Measurements from ENCODE around the gene MSRB3. TPM values are rescaled to one million over a fixed set of nuclear protein-coding genes. Genes with fewer than 3 reads are reported as not detected.

The MSRB3 gene
- total and polyA plus RNA-seq, 2 of the 4 experiments (the other 2 are of a cell fraction) = 31.7 to 35.7 TPM

DNA sequence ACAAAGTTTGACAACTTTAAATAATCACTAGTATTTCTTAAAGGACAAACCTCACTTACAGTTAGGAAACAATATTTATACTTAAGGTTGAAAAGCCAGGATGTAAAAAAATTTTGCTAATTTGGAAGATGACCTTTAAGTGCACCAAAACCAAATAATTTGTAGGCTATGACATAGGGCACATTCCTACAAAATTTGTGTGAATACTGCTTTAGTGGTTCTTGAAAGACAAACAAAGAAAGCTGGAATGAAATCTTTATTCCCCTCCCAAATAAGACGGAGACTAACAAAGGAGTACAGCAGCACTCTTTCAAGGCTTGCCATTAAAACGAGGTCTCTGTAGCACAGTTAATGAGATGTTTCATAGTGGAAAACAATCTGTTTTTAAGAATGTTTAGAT lies 45.6 kb downstream of the MSRB3 start:
- no CpG with 5 or more reads among the region's 2 CpGs for WGBS, 2 experiments (ENCODE audit: extremely low coverage in 2 of 2, insufficient read length in 1 of 2)
- dilution Hi-C loops (cut with HindIII; ENCODE audit: low sequenced_read_pairs, unreplicated experiment) (no loop called here), intact Hi-C loops (cut with micrococcal nuclease) (loop anchor here (10.0 kb wide), 1 partner anchor 141 kb away; no protein-coding TSS in a partner anchor), in situ Hi-C loops (cut with MboI; ENCODE audit: low sequenced_read_pairs) (loop anchor here (25.0 kb wide), 1 partner anchor 363 kb away; no protein-coding TSS in a partner anchor)
- H2BK120ac ChIP-seq (ENCODE audit: low read depth, low read length) = no peak overlapping the region
- no peaks in the 10 kb centered on the region for H4K20me1 ChIP-seq (ENCODE audit: insufficient read depth, low read length)
- H3K9ac ChIP-seq (ENCODE audit: low read depth, low read length) = no peak overlapping the region
- no peak overlapping the region; the same call in 1 of the 2 replicates for H3K18ac ChIP-seq (ENCODE audit: low read depth, low read length)
- ChIA-PET CTCF (no interaction called here), POLR2A (ENCODE audit: unreplicated experiment) (no interaction called here)
- H3K4ac ChIP-seq (ENCODE audit: low read depth, low read length) = no peak overlapping the region
- H3K4me3 ChIP-seq (ENCODE audit: insufficient read depth, low read depth, low read length) = no peak overlapping the region
- no peak for TF ChIP-seq RFX5 (IDR thresholded peaks at IDR 0.05; ENCODE audit: low read depth, low read length)
- no peak for TF ChIP-seq RCOR1 (IDR thresholded peaks at IDR 0.05; ENCODE audit: insufficient replicate concordance, low read length)
- TF ChIP-seq FOS (IDR thresholded peaks at IDR 0.05; ENCODE audit: low read depth, low read length) = no peak
- TF ChIP-seq CEBPB (IDR thresholded peaks at IDR 0.05; ENCODE audit: low read depth, low read length) = no peak
- no peak for TF ChIP-seq BHLHE40 (IDR thresholded peaks at IDR 0.05; ENCODE audit: low read depth, low read length)
- TF ChIP-seq SMC3 (IDR thresholded peaks at IDR 0.05; ENCODE audit: low read depth, low read length) = no peak
- TF ChIP-seq, protein P1, sequence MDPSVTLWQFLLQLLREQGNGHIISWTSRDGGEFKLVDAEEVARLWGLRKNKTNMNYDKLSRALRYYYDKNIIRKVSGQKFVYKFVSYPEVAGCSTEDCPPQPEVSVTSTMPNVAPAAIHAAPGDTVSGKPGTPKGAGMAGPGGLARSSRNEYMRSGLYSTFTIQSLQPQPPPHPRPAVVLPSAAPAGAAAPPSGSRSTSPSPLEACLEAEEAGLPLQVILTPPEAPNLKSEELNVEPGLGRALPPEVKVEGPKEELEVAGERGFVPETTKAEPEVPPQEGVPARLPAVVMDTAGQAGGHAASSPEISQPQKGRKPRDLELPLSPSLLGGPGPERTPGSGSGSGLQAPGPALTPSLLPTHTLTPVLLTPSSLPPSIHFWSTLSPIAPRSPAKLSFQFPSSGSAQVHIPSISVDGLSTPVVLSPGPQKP (IDR thresholded peaks at IDR 0.05; ENCODE audit: borderline replicate concordance, low read depth, low read length) = no peak
- TF ChIP-seq POLR2A (IDR thresholded peaks at IDR 0.05; ENCODE audit: low read depth, low read length) = no peak
- TF ChIP-seq, protein P2, sequence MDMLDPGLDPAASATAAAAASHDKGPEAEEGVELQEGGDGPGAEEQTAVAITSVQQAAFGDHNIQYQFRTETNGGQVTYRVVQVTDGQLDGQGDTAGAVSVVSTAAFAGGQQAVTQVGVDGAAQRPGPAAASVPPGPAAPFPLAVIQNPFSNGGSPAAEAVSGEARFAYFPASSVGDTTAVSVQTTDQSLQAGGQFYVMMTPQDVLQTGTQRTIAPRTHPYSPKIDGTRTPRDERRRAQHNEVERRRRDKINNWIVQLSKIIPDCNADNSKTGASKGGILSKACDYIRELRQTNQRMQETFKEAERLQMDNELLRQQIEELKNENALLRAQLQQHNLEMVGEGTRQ (IDR thresholded peaks at IDR 0.05; ENCODE audit: low read depth, low read length) = no peak
- no peak for TF ChIP-seq NFE2L2 (IDR thresholded peaks at IDR 0.05; ENCODE audit: low read depth, low read length)
- no peak for TF ChIP-seq MXI1 (IDR thresholded peaks at IDR 0.05; ENCODE audit: borderline replicate concordance, low read depth, low read length)
- TF ChIP-seq, protein P3, sequence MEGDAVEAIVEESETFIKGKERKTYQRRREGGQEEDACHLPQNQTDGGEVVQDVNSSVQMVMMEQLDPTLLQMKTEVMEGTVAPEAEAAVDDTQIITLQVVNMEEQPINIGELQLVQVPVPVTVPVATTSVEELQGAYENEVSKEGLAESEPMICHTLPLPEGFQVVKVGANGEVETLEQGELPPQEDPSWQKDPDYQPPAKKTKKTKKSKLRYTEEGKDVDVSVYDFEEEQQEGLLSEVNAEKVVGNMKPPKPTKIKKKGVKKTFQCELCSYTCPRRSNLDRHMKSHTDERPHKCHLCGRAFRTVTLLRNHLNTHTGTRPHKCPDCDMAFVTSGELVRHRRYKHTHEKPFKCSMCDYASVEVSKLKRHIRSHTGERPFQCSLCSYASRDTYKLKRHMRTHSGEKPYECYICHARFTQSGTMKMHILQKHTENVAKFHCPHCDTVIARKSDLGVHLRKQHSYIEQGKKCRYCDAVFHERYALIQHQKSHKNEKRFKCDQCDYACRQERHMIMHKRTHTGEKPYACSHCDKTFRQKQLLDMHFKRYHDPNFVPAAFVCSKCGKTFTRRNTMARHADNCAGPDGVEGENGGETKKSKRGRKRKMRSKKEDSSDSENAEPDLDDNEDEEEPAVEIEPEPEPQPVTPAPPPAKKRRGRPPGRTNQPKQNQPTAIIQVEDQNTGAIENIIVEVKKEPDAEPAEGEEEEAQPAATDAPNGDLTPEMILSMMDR (conservative IDR thresholded peaks at IDR 0.05; ENCODE audit: low read depth, low read length) = no peak
- no peak for TF ChIP-seq MAZ (IDR thresholded peaks at IDR 0.05; ENCODE audit: borderline replicate concordance, low read depth, low read length)
- TF ChIP-seq CHD1 (IDR thresholded peaks at IDR 0.05; ENCODE audit: low read depth, low read length) = no peak
- TF ChIP-seq MAFK (IDR thresholded peaks at IDR 0.05; ENCODE audit: low read depth, low read length) = no peak
- no peak for TF ChIP-seq RAD21 (IDR thresholded peaks at IDR 0.05; ENCODE audit: low read length)
- no peak overlapping the region for H2BK20ac ChIP-seq (ENCODE audit: low read depth, low read length)
- H3K27me3 ChIP-seq (ENCODE audit: control insufficient read depth, insufficient read depth, low read length) = no peaks in the 10 kb centered on the region
- peaks cover 2% of the 10 kb centered on the region; the same call in 1 of the 2 replicates for H3K36me3 ChIP-seq (ENCODE audit: control insufficient read depth, insufficient read depth, low read length)
- no peak overlapping the region for H3K4me2 ChIP-seq (ENCODE audit: low read depth, low read length)
- no peak overlapping the region for H4K91ac ChIP-seq (ENCODE audit: insufficient read depth, low read depth, low read length)
- no peak overlapping the region for H3K23ac ChIP-seq (ENCODE audit: low read depth, low read length)
- no peak overlapping the region for H2BK5ac ChIP-seq (ENCODE audit: low read depth, low read length, poor library complexity, severe bottlenecking)
- no peak overlapping the region for H3K14ac ChIP-seq (replicated peaks; ENCODE audit: low read depth, low read length)
- H3K9me3 ChIP-seq (ENCODE audit: control insufficient read depth, insufficient read depth, low read length) = no peaks in the 10 kb centered on the region
- ATAC-seq (ENCODE audit: low read depth) = peak; percentile 18
- H3K79me1 ChIP-seq (ENCODE audit: low read depth in 1 of 2, low read length in 2 of 2) = peaks cover 10 to 27% of the 10 kb centered on the region in 2 experiments; a peak in 3 of 4 replicates
- BruUV-seq (replicated peaks) = no TSS peak
- no peak overlapping the region for H2AFZ ChIP-seq (replicated peaks; ENCODE audit: low read length, poor library complexity)
- H4K5ac ChIP-seq (ENCODE audit: low read depth, low read length) = no peak overlapping the region
- peaks cover 11% of the 10 kb centered on the region for H3K4me1 ChIP-seq (ENCODE audit: control insufficient read depth, insufficient read depth, low read length)
- H2AK9ac ChIP-seq (replicated peaks; ENCODE audit: low read depth, low read length, poor library complexity) = no peak overlapping the region
- DNase-seq = peak; percentile 28
- H3K9me1 ChIP-seq (ENCODE audit: insufficient read depth, low read length) = peaks cover 5% of the 10 kb centered on the region
- no peak overlapping the region for H2BK15ac ChIP-seq (ENCODE audit: low read depth, low read length)
- no peak overlapping the region for H4K8ac ChIP-seq (ENCODE audit: low read depth in 2 of 2, low read length in 2 of 2)
- no peak overlapping the region for H3K27ac ChIP-seq (ENCODE audit: insufficient read depth, low read length)
- H3K56ac ChIP-seq (ENCODE audit: extremely low read depth, insufficient read depth, low read length) = no peak overlapping the region
- H2AK5ac ChIP-seq (ENCODE audit: low read depth, low read length) = no peak overlapping the region

All from IMR-90 (cell line).